CD4-positive, alpha-beta T cell treated with Interleukin-2 at 100 ng/mL for 4 hours (primary cell): Measurements from ENCODE around the gene CYP2D6.
"Not testable (repeated sequence)": the region's sequence is repeated elsewhere in the genome, so short reads cannot be mapped to it uniquely, and the experiment has no call there.

Experiments
- DNase-seq: peaks from one replicate; pipeline ENCODE4 v3.0.0-alpha.2; 2020; ENCODE audit warnings: low spot score

CYP2D6 gene

DNA sequence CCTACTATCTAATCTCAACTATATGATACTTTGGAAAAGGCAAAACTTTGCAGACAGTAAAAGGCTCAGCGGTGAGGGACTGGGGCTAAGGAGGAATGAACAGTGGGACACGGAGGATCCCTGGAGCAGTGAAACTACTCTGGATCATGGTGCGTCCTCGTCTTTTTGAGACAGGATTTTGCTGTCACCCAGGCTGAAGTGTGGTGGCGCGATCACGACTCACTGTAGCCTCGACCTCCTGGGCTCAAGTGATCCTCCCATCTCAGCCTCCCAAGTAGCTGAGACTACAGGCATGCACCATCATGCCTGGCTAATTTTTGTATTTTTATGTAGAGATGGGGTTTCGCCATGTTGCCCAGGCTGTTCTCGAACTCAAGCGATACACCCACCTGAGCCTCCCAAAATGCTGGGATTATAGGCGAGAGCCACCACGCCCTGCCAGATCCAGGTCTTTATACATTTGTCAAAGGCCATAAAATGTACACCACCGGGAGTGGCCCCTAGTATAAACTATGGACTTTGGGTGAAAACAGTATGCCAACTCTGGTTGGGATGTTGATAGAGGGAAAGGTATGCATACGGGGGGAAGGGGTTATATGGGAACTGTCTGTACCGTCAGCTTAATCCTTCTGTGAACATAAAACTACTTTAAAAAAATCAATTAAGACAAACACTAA lies 28.0 kb upstream of the CYP2D6 start:
- DNase-seq, result no peak

DNA sequence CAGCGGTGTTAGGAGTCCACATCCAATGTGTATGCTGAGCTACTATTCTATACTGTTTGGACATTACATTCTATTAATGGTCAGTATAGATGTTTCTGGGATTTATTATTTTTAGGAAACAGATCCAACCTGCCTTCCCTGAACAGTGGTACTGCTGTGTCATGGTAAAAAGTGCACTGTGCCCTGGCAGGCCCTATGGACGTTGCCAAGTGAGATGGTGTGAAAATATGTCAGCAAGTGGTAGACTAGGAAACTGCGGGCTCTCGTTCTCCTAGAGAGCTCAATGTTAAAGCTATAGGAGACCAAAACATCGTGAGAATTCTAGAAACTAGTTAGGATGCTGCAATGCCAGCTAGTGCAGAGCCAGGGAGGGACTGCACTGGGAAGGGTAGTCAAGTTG lies 26.0 kb upstream of the CYP2D6 start:
- DNase-seq, result no peak

DNA sequence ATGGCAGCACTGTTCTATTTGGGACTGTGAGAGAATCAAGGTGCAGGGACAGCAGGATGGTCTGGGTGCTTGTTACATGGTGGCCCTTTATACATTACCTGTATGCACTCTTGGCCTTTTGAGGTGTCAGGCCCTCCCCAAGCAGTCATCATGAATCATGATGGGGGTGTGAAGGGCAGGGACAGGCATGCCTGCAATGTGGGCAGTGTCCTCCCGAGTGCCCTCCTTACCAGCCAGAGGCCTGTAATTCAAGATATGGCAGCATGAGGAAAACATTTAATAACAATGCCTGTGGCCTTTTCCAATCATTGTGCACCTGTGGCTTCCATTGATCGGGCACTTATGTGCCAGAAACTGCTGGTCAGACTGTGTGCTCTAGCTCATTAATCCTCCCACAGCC lies 25.5 kb upstream of the CYP2D6 start:
- DNase-seq, result no peak

DNA sequence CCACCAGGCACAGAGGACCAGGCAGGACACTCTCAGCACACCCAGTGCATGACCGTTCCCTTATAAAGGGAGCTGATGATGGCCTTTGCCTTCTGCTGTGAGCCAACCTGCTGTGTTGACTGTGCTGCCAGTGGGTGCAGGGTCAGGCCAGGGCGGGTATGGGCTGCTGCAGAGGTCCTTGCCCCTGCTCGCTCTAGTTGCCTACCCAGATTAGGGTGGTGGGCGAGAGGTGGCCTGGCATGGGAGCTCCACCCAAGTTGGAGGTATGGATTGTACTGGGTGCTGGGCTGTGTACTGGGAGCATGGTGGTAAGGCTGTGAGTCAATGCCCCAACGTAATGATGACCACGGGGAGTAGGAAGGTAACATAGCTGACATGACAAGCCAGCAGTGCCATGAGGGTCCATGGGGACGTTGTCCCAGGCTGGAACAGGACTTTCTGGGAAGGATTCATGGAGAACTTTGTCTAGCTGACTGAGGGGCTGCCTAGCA lies 24.5 kb upstream of the CYP2D6 start:
- no peak for DNase-seq

DNA sequence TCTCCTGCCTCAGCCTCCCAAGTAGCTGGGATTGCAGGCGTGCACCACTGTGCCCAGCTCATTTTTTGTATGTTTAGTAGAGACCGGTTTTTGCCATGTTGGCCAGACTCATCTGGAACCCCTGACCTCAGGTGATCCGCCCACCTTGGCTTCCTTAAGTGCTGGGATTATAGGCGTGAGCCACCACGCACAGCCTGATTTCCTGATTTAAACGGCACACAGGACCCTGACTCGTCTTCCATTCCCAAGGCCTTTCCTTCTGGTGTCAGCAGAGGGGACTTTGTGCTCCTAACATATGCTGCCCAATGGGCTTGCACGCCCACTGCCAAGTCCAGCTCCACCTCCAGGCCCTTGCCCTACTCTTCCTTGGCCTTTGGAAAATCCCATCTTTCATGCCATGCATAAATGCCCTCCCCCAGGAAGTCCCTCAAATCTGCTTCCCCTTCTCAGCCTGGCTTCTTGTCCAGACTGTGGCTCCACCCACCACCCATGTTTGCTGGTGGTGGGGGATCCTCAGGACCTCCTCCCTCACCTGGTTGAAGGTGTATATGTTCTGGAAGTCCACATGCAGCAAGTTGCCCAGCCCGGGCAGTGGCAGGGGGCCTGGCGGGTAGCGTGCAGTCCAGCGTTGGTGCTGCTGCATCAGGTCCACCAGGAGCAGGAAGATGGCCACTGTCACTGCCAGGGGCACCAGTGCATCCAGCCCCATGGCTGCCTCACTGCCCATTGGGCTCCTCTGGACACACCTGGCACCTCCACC lies 23.9 kb upstream of the CYP2D6 start:
- DNase-seq, result no peak

DNA sequence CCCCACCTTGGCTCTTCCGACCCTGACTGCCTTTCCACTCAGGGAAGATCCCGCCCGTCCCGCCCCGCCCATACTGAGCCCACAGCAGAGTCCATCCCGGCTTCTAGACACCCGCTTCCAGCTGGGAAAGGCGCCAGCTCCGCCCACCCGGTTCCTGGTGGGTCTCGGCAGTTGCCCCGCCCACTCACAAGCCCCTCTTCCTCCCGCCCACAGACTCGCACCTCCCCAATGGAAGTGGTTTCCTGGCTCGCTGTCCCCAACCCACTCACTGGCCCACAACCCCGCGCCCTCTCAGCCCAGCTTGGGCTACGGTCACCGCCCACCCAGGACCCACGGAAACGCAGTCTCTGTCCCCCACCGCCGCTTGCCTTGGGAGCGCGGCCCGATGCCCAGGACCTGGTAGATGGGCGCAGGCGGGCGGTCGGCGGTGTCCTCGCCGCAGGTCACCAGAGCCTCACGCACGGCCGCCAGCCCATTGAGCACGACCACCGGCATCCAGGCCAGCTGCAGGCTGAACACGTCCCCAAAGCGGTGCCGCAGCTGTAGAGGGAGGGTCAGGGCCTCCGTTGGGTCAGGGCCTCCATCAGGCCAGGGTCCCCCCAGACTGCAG lies 22.2 kb upstream of the CYP2D6 start:
- DNase-seq, result no peak

DNA sequence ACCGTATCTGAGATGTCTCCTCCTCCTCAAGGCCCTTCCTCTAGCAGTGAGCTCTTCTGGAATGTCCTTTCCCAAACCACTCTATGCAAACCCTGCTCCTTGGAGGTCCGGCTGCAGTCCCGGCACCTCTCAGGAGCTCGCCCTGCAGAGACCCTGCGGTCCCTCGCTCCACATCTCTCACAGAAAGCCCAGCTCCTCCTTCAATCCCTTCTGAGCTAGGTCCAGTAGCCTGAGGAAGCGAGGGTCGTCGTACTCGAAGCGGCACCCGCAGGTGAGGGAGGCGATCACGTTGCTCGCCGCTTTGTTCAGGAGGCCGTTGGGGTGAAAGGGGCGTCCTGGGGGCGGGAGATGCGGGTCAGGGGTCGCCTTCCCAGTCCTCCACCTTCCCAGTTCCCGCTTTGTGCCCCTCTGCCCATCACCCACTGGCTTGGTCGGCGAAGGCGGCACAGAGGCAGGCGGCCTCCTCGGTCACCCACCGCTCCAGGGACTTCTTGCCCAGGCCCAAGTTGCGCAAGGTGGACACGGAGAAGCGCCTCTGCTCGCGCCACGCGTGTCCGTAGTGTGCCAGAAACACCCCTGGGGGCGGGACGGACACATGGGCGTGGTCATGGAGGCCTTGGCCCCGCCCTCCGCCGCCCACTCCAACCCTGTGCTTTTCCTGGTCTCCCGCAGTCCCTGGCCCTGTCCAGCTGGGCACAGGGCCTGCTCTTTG lies 21.5 kb upstream of the CYP2D6 start:
- no peak for DNase-seq

DNA sequence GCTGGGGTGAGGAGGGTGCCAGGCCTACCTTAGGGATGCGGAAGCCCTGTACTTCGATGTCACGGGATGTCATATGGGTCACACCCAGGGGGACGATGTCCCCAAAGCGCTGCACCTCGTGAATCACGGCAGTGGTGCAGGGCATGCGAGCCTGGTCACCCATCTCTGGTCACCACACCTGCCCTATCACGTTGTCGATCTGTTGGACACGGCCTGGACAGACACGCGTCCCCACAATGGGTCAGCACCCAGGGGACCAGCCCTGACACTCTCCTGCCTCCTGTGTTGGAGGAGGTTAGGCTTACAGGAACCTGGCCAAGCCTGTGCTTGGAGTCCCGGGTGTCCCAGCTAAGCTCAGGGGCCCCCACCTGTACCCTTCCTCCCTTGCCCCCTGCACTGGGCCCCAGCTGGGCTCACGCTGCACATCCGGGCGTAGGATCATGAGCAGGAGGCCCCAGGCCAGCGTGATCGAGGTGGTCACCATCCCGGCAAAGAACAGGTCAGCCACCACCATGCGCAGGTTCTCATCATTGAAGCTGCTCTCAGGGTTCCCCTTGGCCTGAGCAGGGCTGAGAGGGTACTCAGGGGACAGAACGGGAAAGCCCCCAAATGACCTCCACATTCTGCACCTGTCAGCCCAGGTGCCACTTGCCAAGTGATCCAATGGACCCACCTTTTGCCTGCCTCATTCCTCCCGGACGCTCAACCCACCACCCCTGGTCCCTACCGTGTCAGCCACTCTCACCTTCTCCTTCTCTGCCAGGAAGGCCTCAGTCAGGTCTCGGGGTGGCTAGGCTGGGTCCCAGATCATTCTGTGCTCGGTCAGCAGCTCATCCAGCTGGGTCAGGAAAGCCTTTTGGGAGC lies 20.3 kb upstream of the CYP2D6 start:
- no peak for DNase-seq

DNA sequence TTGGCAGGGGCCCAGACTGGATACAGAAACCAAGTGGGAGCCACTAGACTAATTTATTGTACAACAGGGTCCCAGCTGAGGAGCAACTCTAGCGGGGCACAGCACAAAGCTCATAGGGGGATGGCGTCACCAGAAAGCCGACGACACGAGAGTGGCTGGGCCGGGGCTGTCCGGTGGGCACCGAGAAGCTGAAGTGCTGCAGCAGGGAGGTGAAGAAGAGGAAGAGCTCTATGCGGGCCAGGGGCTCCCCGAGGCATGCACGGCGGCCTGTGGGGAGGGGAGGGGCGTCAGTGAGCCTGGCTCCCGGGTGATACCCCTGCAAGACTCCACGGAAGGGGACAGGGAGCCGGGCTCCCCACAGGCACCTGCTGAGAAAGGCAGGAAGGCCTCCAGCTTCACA lies 19.2 kb upstream of the CYP2D6 start:
- not testable (repeated sequence) for DNase-seq

DNA sequence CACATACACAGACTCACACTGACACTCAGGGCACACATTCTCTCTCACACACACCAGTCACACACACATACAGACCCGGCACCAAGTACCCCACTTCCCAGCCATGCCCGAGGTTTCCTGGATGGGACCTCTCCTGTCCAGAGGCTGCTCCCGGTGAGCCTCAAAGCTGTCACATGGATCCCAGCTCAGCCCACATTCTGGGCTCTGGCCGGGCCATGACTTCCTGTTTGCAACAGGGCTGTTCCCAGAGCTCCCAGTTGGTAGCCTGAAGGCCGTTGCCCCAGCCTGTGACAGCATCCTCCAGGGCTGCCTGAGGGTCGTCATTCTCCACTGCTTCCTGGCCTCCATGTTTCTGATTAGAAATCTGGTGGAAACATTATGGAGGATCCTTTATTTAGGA lies 14.6 kb upstream of the CYP2D6 start:
- no peak for DNase-seq

DNA sequence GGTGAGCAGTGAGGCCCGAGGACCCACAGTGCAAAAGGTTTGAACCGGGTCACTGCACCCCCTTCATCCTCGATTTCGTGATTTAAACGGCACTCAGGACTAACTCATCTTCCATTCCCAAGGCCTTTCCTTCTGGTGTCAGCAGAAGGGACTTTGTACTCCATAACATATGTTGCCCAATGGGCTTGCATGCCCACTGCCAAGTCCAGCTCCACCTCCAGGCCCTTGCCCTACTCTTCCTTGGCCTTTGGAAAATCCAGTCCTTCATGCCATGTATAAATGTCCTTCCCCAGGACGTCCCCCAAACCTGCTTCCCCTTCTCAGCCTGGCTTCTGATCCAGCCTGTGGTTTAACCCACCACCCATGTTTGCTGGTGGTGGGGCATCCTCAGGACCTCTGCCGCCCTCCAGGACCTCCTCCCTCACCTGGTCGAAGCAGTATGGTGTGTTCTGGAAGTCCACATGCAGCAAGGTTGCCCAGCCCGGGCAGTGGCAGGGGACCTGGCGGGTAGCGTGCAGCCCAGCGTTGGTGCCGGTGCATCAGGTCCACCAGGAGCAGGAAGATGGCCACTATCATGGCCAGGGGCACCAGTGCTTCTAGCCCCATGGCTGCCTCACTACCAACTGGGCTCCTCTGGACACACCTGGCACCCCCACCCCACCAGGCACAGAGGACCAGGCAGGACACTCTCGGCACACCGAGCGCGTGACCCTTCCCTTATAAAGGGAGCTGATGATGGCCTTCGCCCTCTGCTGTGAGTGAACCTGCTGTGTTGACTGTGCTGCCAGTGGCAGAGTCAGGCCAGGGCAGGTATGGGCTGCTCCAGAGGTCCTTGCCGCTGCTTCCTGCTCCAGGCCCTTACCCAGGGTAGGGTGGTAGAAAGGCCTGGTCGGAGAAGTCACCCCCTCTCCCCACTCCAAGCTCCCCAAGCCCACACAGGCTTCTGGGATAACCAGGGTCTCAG lies 13.5 kb upstream of the CYP2D6 start:
- not testable (repeated sequence) for DNase-seq

DNA sequence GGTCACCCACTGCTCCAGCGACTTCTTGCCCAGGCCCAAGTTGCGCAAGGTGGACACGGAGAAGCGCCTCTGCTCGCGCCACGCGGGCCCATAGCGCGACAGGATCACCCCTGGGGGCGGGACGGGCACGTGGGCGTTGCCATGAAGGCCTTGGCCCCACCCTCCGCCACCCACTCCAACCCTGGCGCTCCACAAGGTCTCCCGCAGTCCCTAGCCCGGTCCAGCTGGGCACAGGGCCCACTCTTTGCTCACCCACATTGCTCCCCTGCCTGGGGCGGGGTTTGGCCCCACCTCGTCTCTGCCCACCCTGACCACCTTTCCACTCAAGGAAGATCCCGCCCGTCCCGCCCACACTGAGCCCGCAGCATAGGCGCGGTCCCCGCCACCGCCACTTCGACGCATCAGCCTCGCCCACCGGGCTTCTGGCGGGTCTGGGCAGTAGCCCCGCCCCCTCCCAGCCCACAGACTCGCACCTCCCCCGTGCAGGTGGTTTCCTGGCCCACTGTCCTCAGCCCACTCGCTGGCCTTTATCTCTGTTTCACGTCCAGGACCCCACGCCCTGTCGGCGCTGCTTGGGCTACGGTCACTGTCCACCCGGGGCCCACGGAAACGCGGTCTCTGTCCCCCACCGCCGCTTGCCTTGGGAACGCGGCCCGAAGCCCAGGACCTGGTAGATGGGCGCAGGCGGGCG lies 12.3 kb upstream of the CYP2D6 start:
- DNase-seq, result no peak

DNA sequence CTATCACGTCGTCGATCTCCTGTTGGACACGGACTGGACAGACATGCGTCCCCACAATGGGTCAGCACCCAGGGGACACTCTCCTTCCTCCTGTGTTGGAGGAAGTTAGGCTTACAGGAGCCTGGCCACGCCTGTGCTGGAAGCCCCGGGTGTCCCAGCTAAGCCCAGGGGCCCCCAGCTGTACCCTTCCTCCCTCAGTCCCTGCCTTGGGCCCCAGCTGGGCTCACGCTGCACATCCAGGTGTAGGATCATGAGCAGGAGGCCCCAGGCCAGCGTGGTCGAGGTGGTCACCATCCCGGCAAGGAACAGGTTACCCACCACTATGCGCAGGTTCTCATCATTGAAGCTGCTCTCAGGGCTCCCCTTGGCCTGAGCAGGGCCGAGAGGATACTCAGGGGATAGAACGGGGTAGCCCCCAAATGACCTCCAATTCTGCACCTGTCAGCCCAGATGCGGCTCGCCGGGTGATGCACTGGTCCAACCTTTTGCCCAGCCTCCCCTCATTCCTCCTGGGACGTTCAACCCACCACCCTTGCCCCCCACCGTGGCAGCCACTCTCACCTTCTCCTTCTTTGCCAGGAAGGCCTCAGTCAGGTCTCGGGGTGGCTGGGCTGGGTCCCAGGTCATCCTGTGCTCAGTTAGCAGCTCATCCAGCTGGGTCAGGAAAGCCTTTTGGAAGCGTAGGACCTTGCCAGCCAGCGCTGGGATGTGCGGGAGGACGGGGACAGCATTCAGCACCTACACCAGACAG lies 10.9 kb upstream of the CYP2D6 start:
- not testable (repeated sequence) for DNase-seq

DNA sequence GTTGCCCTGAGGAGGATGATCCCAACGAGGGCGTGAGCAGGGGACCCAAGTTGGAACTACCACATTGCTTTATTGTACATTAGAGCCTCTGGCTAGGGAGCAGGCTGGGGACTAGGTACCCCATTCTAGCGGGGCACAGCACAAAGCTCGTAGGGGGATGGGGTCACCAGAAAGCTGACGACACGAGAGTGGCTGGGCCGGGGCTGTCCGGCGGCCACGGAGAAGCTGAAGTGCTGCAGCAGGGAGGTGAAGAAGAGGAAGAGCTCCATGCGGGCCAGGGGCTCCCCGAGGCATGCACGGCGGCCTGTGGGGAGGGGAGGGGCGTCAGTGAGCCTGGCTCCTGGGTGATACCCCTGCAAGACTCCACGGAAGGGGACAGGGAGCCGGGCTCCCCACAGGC lies 9.5 kb upstream of the CYP2D6 start:
- DNase-seq, result not testable (repeated sequence)

DNA sequence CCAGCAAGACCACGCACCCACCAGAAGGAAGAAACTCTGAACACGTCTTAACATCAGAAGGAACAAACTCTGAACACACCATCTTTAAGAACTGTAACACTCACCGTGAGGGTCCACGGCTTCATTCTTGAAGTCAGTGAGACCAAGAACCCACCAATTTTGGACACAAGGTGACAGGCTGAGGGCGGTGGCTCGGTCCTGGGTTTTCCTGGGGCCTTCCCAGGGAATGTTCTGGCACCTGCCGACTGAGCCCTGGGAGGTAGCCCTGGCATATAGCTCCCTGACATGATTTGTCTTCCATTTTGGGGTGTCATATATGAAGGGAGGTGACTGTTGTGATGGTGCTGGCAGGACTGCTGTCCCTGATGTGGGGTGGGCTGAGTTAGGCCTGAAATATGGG lies 8.9 kb upstream of the CYP2D6 start:
- DNase-seq, result not testable (repeated sequence)

DNA sequence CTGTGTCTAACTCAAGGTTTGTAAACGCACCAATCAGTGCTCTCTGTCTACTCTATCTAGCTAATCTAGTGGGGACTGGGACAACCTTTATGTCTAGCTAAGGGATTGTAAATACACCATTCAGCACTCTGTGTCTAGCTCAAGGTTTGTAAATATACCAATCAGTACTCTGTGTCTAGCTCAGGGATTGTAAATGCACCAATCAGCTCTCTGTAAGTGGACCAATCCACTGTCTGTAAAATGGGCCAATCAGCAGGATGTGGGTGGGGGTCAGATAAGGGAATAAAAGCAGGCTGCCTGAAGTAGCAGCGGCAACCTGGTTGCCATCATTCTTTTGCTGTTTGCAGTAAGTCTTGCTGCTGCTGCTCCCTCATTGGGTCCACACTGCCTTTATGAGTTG lies 8.4 kb upstream of the CYP2D6 start:
- no peak for DNase-seq

DNA sequence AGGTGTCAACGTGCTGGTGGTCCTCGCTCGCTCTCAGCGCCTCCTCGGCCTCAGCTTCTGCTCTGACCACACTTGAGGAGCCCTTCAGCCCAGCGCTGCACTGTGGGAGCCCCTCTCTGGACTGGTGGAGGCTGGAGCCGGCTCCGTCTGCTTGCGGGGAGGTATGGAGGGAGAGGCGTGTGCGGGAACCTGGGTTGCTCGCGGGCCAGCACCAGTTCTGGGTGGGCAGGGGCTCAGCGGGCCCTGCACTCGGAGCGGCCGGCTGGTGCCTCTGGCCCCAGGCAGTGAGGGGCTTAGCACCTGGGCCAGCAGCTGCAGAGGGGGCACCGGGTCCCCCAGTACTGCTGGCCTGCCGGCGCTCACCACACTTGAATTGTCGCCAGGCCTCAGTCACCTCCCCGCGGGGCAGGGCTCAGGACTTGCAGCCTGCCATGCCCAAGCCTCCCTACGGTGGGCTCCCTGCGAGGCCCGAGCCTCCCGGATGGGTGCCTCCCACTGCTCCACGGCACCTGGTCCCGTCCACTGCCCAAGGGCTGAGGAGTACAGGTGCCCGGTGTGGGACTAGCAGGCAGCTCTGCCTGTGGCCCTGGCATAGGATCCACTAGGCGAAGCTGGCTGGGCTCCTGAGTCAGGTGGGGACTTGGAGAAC lies 7.6 kb upstream of the CYP2D6 start:
- no peak for DNase-seq

DNA sequence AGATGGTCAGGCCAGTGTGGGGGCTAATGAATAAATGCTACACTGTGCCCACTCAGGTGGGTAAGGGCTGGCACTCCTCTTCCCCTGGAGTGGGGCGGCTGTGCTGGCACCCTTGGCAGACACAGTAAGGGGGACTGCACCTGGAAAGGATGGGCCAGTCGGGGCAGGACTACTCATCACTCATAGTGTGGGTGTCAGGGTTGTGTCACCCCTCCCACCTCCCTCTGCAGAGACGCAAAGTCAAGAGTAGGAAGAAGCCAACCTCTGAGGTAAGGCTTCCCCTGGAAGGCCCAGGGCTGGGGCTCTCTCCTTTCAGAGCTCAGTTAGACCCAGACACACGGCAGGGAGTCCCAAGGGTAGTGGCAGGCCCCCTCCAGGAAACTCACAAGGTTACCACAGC lies 5.1 kb upstream of the CYP2D6 start:
- not testable (repeated sequence) for DNase-seq
